Vagina (tissue), 2 donors: ENCODE data around the gene MYL3.

ENCODE experiments used
- POLR2A ChIP-seq, 2 donors: fragments of 450-650 bp; IDR thresholded peaks; one replicate each; pipeline ENCODE4 v1.6.1; 2017; ENCODE audit warnings: antibody characterized with exemption in 2 of 2, mild to moderate bottlenecking in 2 of 2, moderate library complexity in 2 of 2
- POLR2AphosphoS5 ChIP-seq, 2 donors: sonication (generic); formaldehyde crosslinking; IDR thresholded peaks; one replicate each; pipeline ENCODE4 v1.9.0; 2017; ENCODE audit warnings: antibody characterized with exemption in 2 of 2, mild to moderate bottlenecking in 2 of 2, low read depth in 1 of 2; ENCODE audit not compliant: insufficient read depth in 1 of 2
- TF ChIP-seq, protein P1 (sequence below), 3 experiments: fragments of 450-650 bp in 2 of 3; fragments of 200-600 bp in 1 of 3; sonication (generic) in 1 of 3; IDR thresholded peaks; one replicate each; pipeline ENCODE4 v1.5.1; 2017 to 2019; ENCODE audit warnings: antibody characterized with exemption in 3 of 3, mild to moderate bottlenecking in 2 of 3, moderate library complexity in 2 of 3

DNA sequence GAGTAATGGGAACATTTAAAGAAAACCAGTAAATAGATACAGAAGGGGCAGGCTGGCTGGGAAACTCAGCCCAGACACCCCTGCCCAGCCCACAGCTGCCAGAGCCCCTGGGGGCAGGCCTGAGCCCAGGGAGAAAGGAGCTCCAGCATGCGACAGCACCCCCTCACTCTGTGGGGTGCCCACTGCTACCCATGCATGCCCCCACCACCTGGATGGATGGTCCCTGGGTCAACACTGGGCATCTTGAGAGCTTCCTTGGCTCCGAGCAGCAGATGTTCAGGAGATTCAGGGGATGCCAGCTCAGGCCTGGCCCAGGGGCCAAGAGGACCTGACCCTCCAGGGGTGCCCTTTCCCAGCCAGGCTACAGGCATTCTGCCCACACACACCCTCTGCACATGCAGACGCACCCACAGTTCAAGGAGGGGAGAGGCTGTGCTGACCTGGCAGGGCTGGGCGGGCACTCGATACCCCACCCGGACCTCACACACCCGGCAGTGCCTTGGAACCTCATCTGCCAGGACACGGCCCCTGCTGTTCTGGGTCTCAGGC, 45.8 kb upstream of the MYL3 start:
- TF ChIP-seq, protein P1, sequence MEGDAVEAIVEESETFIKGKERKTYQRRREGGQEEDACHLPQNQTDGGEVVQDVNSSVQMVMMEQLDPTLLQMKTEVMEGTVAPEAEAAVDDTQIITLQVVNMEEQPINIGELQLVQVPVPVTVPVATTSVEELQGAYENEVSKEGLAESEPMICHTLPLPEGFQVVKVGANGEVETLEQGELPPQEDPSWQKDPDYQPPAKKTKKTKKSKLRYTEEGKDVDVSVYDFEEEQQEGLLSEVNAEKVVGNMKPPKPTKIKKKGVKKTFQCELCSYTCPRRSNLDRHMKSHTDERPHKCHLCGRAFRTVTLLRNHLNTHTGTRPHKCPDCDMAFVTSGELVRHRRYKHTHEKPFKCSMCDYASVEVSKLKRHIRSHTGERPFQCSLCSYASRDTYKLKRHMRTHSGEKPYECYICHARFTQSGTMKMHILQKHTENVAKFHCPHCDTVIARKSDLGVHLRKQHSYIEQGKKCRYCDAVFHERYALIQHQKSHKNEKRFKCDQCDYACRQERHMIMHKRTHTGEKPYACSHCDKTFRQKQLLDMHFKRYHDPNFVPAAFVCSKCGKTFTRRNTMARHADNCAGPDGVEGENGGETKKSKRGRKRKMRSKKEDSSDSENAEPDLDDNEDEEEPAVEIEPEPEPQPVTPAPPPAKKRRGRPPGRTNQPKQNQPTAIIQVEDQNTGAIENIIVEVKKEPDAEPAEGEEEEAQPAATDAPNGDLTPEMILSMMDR (IDR thresholded peaks at IDR 0.05): no peak
- TF ChIP-seq POLR2A (IDR thresholded peaks at IDR 0.05) (no peak), POLR2AphosphoS5 (IDR thresholded peaks at IDR 0.05; ENCODE audit: insufficient read depth in 1 of 2, low read depth in 1 of 2) (no peak)
